Activated CD4-positive, alpha-beta memory T cell treated with anti-CD3 and anti-CD28 coated beads for 36 hours (primary cell): ENCODE measurements around the gene VWCE. TPM values are rescaled to one million over a fixed set of nuclear protein-coding genes. Genes with fewer than 3 reads are reported as not detected.
A peak's percentile ranks its signal among the peaks of the same experiment; 100 is the strongest.

Source experiments
- CTCF ChIA-PET: fragments of 350-600 bp; sonication (Branson Sonifier 250); formaldehyde crosslinking; loops from one replicate; lab custom pipeline; 2021; ENCODE audit warnings: antibody characterized with exemption, inconsistent platforms; lab: Charles Lee
- POLR2A ChIA-PET: fragments of 350-600 bp; sonication (Branson Sonifier 250); formaldehyde crosslinking; loops from one replicate; lab custom pipeline; 2021; ENCODE audit warnings: antibody characterized with exemption; lab: Charles Lee
- DNase-seq: peaks from one replicate; pipeline ENCODE4 v3.0.0-alpha.2; 2020
- H3K27ac Mint-ChIP-seq: one replicate; pipeline ENCODE4 v1.8.0; 2021; ENCODE audit warnings: mixed read lengths
- H3K27me3 Mint-ChIP-seq: one replicate; pipeline ENCODE4 v1.8.0; 2021; ENCODE audit warnings: mixed read lengths
- H3K36me3 Mint-ChIP-seq: one replicate; pipeline ENCODE4 v1.8.0; 2021; ENCODE audit warnings: mixed read lengths
- H3K4me1 Mint-ChIP-seq: one replicate; pipeline ENCODE4 v1.8.0; 2021; ENCODE audit warnings: low read depth, mixed read lengths
- H3K4me3 Mint-ChIP-seq: one replicate; pipeline ENCODE4 v1.8.0; 2021; ENCODE audit warnings: mild to moderate bottlenecking, mixed read lengths
- H3K9me3 Mint-ChIP-seq: one replicate; pipeline ENCODE4 v1.8.0; 2021; ENCODE audit warnings: mixed read lengths
- intact Hi-C: fragments of 100-400 bp; cut with micrococcal nuclease; formaldehyde crosslinking; loops from one replicate; pipeline ENCODE4 v1.15.1; 2023
- total RNA-seq, 2 experiments: library from RNA; stranded (reverse); gene quantifications; one replicate each; pipeline ENCODE4 v1.2.3, GENCODE V29; 2021

VWCE gene
- total RNA-seq, 2 experiments from 2014 or later: 1.1 to 1.4 TPM

DNA sequence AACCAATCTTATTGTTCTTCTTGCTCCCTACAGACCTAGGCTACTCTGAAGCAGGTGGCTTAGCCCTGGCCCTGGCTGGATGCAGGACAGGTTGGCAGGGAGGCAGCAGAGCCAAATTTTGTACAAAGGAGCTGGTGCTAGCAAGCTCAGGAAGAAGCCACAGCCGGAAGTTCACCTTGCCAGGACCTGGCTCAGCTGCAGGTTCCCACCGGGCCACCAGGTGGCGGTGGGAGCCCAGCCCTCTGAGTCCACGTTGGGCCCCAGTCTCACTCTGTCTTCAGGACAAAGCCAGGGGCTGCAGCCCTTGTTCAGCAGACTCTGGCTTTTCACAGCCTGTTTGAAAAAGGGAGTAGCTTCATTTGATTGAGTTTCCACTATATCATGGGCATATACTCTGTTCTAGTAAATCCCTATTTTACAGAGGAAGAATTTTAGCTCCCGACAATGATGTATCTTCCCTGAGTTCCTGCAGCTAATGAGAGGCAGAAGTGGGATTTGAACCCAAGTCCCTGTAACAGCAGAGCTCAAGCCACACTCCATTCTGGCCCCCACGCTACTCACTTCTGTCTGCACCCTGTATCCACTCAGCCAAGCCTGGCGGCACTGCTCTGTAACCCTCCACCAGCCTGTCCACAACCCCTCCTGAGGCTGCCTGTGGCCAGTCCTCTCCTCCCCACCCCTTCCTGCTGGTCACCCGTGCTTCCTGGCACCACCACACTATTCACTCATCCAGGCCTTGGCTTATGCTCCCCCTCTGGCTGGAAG, 41.2 kb upstream of the VWCE start:
- peak overlapping the region; percentile 97 for H3K27ac Mint-ChIP-seq
- H3K9me3 Mint-ChIP-seq: no peaks in the 10 kb centered on the region
- no peak overlapping the region for H3K4me3 Mint-ChIP-seq
- no peaks in the 10 kb centered on the region for H3K27me3 Mint-ChIP-seq
- DNase-seq: peak; percentile 88
- CTCF ChIA-PET: interaction anchor here (0.6 to 7.7 kb wide), 46 partner anchors 9 to 498 kb away, joined by 3 to 310 read pairs (median 6); partner anchors contain the start of genes CPSF7, CYB561A3, SDHAF2 and TMEM138
- peaks cover 35% of the 10 kb centered on the region for H3K4me1 Mint-ChIP-seq
- POLR2A ChIA-PET: interaction anchor here (1.2 to 3.2 kb wide), 4 partner anchors 12 to 94 kb away, joined by 4 to 22 read pairs (median 10); partner anchors contain the start of genes CPSF7, CYB561A3, SDHAF2 and TMEM138
- intact Hi-C loops: loop anchor here (1.0 to 10.0 kb wide), 4 partner anchors 26 to 422 kb away; partner anchors contain the start of genes TMEM109 and TMEM138
- H3K36me3 Mint-ChIP-seq: peaks cover 23% of the 10 kb centered on the region

GRCh38 chr11:61335355-61335710, 40.2 kb upstream of the VWCE start:
- H3K27ac Mint-ChIP-seq: peak overlapping the region; percentile 97
- peaks cover 42% of the 10 kb centered on the region for H3K4me1 Mint-ChIP-seq
- CTCF ChIA-PET: interaction anchor here (0.8 to 7.7 kb wide), 16 partner anchors 8 to 419 kb away, joined by 3 to 310 read pairs (median 11); partner anchors contain the start of genes CPSF7, CYB561A3, SDHAF2 and TMEM138

DNA sequence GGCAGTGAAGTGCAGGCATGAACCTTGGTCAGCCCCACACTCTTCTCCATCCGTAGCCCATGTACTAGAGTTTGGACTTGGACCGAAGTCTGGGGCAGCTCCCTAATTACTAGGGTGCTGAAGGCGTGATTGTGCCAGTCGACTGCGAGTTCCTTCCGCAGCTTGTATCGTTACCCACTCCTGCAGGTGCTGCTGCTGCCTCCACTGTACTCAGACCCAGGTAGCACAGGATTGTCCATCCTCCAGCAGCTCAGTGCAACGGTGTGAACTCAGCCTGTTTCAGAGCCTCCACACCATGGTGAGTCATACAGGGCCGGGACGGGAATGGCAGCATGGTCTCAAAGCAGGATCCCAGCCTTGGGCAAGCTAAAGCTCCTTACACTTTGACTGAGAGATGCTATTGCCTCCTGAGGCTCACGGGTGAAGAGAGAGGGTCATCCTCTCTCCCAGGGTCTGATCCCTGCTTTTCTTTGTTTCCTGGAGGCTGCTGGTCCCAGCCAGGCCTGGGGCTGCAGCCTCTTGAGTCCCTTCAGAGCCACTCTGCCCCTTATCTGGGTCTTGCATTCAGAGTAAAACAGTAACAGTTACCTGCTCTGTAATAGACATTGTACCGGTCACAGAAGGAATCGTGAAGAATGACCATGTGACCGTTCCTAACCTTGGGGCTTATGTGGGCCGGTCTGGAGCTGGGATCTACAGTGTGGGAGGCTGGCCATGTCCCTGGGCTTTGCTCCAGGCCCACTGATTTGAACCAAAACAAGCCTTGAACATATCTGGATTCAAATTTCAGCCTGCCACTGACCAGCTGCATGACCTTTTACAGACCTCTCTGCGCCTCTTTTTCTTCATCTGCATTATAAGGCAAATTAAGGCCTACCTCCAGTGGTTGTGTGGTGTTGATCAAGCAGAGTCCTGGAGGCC, 39.6 kb upstream of the VWCE start:
- POLR2A ChIA-PET: interaction anchor here (1.2 to 3.2 kb wide), 7 partner anchors 17 to 95 kb away, joined by 3 to 30 read pairs (median 12); partner anchors contain the start of genes CPSF7, CYB561A3, SDHAF2 and TMEM138
- CTCF ChIA-PET: interaction anchor here (0.8 to 7.7 kb wide), 10 partner anchors 13 to 101 kb away, joined by 3 to 310 read pairs (median 10); partner anchors contain the start of genes CPSF7, CYB561A3, SDHAF2 and TMEM138

More at GRCh38 chr11:61335355-61335710, 40.2 kb upstream of the VWCE start:
- POLR2A ChIA-PET: interaction anchor here (1.2 to 3.2 kb wide), 4 partner anchors 13 to 95 kb away, joined by 4 to 30 read pairs (median 10); partner anchors contain the start of genes CPSF7, CYB561A3, SDHAF2 and TMEM138
- H3K27me3 Mint-ChIP-seq: no peaks in the 10 kb centered on the region
- no peak overlapping the region for H3K4me3 Mint-ChIP-seq
- intact Hi-C loops: loop anchor here (10.0 kb wide), 1 partner anchor 421 kb away; the partner anchor contains the start of gene TMEM109
- no peaks in the 10 kb centered on the region for H3K9me3 Mint-ChIP-seq
- no peak for DNase-seq
- peaks cover 21% of the 10 kb centered on the region for H3K36me3 Mint-ChIP-seq

GRCh38 chr11:61333550-61334433, 38.7 kb upstream of the VWCE start:
- H3K4me1 Mint-ChIP-seq: peaks cover 51% of the 10 kb centered on the region
- intact Hi-C loops: loop anchor here (1.0 to 10.0 kb wide), 3 partner anchors 59 to 419 kb away; partner anchors contain the start of genes SDHAF2, TMEM109 and TMEM216

More for the DNA sequence above, 39.6 kb upstream of the VWCE start:
- Mint-ChIP-seq H3K4me3 (peak overlapping the region; percentile 97), H3K27ac (peak overlapping the region; percentile 97), H3K4me1 (peaks cover 45% of the 10 kb centered on the region), H3K9me3 (no peaks in the 10 kb centered on the region), H3K36me3 (peaks cover 27% of the 10 kb centered on the region), H3K27me3 (no peaks in the 10 kb centered on the region)
- intact Hi-C loops: loop anchor here (10.0 kb wide), 1 partner anchor 420 kb away; the partner anchor contains the start of gene TMEM109
- peak; percentile 20 for DNase-seq

GRCh38 chr11:61332797-61333549, 37.9 kb upstream of the VWCE start, which contains the start of the genes DDB1 and TKFC:
Gene DDB1, minus strand, starts transcription at chr11:61333105. Its CDS starts 137 bp downstream, at chr11:61332968.
Gene TKFC, plus strand, starts transcription at chr11:61333228. Its CDS starts 1,501 bp downstream, at chr11:61334729.
- peaks cover 55% of the 10 kb centered on the region for H3K4me1 Mint-ChIP-seq
- peak; percentile 99 for DNase-seq
- ChIA-PET CTCF (interaction anchor here (0.9 to 7.7 kb wide), 8 partner anchors 17 to 502 kb away, joined by 3 to 310 read pairs (median 7); partner anchors contain the start of genes CPSF7, CYB561A3, SDHAF2 and TMEM138), POLR2A (interaction anchor here (1.0 to 2.9 kb wide), 7 partner anchors 15 to 97 kb away, joined by 3 to 30 read pairs (median 4); partner anchors contain the start of genes CPSF7, CYB561A3, SDHAF2 and TMEM138)
- peak within 1 kb of the TSS; percentile 97 for H3K27ac Mint-ChIP-seq
- H3K9me3 Mint-ChIP-seq: no peaks in the 10 kb centered on the region
- peaks cover 28% of the 10 kb centered on the region for H3K36me3 Mint-ChIP-seq
- intact Hi-C loops: loop anchor here (1.0 to 10.0 kb wide), 3 partner anchors 59 to 418 kb away; partner anchors contain the start of genes SDHAF2, TMEM109 and TMEM216
- H3K27me3 Mint-ChIP-seq: no peaks in the 10 kb centered on the region
- H3K4me3 Mint-ChIP-seq: peak within 1 kb of the TSS; percentile 97

More at GRCh38 chr11:61333550-61334433, 38.7 kb upstream of the VWCE start:
- peaks cover 31% of the 10 kb centered on the region for H3K36me3 Mint-ChIP-seq
- ChIA-PET CTCF (interaction anchor here (0.8 to 7.7 kb wide), 9 partner anchors 16 to 502 kb away, joined by 3 to 310 read pairs (median 5); partner anchors contain the start of genes CPSF7, CYB561A3, SDHAF2 and TMEM138), POLR2A (interaction anchor here (1.0 to 3.2 kb wide), 9 partner anchors 14 to 96 kb away, joined by 3 to 30 read pairs (median 4); partner anchors contain the start of genes CPSF7, CYB561A3, SDHAF2 and TMEM138)
- H3K9me3 Mint-ChIP-seq: no peaks in the 10 kb centered on the region
- H3K27me3 Mint-ChIP-seq: no peaks in the 10 kb centered on the region
- peak overlapping the region; percentile 97 for H3K4me3 Mint-ChIP-seq
- DNase-seq: no peak
- peak overlapping the region; percentile 97 for H3K27ac Mint-ChIP-seq

GRCh38 chr11:61332281-61332796, 37.2 kb upstream of the VWCE start:
- no peak for DNase-seq
- H3K9me3 Mint-ChIP-seq: no peaks in the 10 kb centered on the region
- peaks cover 61% of the 10 kb centered on the region for H3K4me1 Mint-ChIP-seq
- intact Hi-C loops: loop anchor here (10.0 kb wide), 1 partner anchor 418 kb away; the partner anchor contains the start of gene TMEM109
- peak overlapping the region; percentile 87 for H3K27ac Mint-ChIP-seq
- CTCF ChIA-PET: interaction anchor here (1.2 to 1.6 kb wide), 2 partner anchors 34 to 53 kb away, joined by 3 to 14 read pairs; no protein-coding TSS in a partner anchor
- POLR2A ChIA-PET: interaction anchor here (0.6 to 1.6 kb wide), 3 partner anchors 30 to 63 kb away, joined by 3 to 6 read pairs (median 5); partner anchors contain the start of genes TMEM138 and VWCE
- peaks cover 34% of the 10 kb centered on the region for H3K36me3 Mint-ChIP-seq
- no peaks in the 10 kb centered on the region for H3K27me3 Mint-ChIP-seq
- H3K4me3 Mint-ChIP-seq: peak overlapping the region; percentile 97

GRCh38 chr11:61331651-61332050, 36.5 kb upstream of the VWCE start:
- H3K27me3 Mint-ChIP-seq: no peaks in the 10 kb centered on the region
- H3K4me3 Mint-ChIP-seq: peak overlapping the region; percentile 97
- no peak overlapping the region for H3K27ac Mint-ChIP-seq
- peaks cover 61% of the 10 kb centered on the region for H3K4me1 Mint-ChIP-seq
- ChIA-PET CTCF (interaction anchor here (0.9 to 1.6 kb wide), 3 partner anchors 9 to 54 kb away, joined by 3 to 14 read pairs (median 3); no protein-coding TSS in a partner anchor), POLR2A (interaction anchor here (0.6 to 1.6 kb wide), 3 partner anchors 31 to 62 kb away, joined by 3 to 6 read pairs (median 5); partner anchors contain the start of genes TMEM138 and VWCE)
- no peak for DNase-seq
- no peaks in the 10 kb centered on the region for H3K9me3 Mint-ChIP-seq
- intact Hi-C loops: loop anchor here (10.0 kb wide), 1 partner anchor 417 kb away; the partner anchor contains the start of gene TMEM109
- peaks cover 34% of the 10 kb centered on the region for H3K36me3 Mint-ChIP-seq

DNA sequence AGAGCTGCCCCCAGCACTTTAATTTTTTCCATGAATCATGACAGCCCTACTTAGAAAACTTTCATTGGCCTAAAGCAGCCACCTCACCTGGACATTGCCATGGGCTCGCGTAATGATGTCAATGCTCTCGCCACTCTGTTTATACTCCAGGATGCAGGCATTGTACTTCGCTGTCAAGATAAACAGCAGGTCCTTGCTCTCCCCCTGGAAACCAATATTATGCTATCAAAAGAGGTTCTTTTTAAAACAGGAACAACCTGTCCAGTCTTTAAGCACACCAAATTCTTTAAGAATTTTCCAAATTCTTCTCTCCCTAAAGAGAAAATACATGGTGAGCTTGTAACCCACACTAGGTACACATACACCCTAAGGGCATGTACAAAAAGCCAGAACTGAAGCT, 34.8 kb upstream of the VWCE start:
- POLR2A ChIA-PET: interaction anchor here (1.1 kb wide), 1 partner anchor 9 kb away, joined by 3 read pairs; no protein-coding TSS in a partner anchor
- H3K4me1 Mint-ChIP-seq: peaks cover 50% of the 10 kb centered on the region
- CTCF ChIA-PET: interaction anchor here (1.4 kb wide), 1 partner anchor 56 kb away, joined by 7 read pairs; no protein-coding TSS in a partner anchor
- no peaks in the 10 kb centered on the region for H3K9me3 Mint-ChIP-seq
- no peak overlapping the region for H3K4me3 Mint-ChIP-seq
- peaks cover 48% of the 10 kb centered on the region for H3K36me3 Mint-ChIP-seq
- no peaks in the 10 kb centered on the region for H3K27me3 Mint-ChIP-seq
- no peak overlapping the region for H3K27ac Mint-ChIP-seq
- DNase-seq: no peak
- intact Hi-C loops: loop anchor here (10.0 kb wide), 1 partner anchor 415 kb away; the partner anchor contains the start of gene TMEM109
